ENCODE data around the gene WDR88.

WDR88 gene, protein sequence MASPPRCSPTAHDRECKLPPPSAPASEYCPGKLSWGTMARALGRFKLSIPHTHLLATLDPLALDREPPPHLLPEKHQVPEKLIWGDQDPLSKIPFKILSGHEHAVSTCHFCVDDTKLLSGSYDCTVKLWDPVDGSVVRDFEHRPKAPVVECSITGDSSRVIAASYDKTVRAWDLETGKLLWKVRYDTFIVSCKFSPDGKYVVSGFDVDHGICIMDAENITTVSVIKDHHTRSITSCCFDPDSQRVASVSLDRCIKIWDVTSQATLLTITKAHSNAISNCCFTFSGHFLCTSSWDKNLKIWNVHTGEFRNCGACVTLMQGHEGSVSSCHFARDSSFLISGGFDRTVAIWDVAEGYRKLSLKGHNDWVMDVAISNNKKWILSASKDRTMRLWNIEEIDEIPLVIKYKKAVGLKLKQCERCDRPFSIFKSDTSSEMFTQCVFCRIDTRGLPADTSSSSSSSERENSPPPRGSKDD

DNA sequence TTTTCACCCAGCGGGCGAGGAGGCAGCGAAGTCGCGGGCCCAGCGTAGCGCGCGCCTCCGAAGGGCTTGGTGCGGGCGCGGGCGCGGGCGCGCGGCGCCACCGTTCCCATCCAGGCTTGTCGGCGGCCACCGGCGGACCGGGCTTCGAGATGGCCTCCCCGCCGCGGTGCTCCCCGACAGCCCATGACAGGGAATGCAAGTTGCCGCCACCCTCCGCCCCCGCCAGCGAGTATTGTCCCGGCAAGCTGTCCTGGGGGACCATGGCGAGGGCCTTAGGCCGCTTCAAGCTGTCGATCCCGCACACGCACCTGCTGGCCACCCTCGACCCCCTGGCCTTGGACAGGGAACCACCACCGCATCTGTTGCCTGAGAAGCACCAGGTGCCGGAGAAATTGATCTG is at the start of gene WDR88:
Gene WDR88, plus strand, starts transcription at position 94 of the 400 bp plus-strand sequence. Its CDS starts 56 bp downstream, at position 150.
- H3K4me3 ChIP-seq (ENCODE audit: low read length), result no peak within 1 kb of the TSS
- TF ChIP-seq, protein P1, sequence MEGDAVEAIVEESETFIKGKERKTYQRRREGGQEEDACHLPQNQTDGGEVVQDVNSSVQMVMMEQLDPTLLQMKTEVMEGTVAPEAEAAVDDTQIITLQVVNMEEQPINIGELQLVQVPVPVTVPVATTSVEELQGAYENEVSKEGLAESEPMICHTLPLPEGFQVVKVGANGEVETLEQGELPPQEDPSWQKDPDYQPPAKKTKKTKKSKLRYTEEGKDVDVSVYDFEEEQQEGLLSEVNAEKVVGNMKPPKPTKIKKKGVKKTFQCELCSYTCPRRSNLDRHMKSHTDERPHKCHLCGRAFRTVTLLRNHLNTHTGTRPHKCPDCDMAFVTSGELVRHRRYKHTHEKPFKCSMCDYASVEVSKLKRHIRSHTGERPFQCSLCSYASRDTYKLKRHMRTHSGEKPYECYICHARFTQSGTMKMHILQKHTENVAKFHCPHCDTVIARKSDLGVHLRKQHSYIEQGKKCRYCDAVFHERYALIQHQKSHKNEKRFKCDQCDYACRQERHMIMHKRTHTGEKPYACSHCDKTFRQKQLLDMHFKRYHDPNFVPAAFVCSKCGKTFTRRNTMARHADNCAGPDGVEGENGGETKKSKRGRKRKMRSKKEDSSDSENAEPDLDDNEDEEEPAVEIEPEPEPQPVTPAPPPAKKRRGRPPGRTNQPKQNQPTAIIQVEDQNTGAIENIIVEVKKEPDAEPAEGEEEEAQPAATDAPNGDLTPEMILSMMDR (conservative IDR thresholded peaks at IDR 0.05; ENCODE audit: low read length), result no peak
- no peak for DNase-seq (ENCODE audit: low read depth)

GRCh38 chr19:33085570-33086128 is 46.3 kb upstream of the WDR88 start:
- no peak overlapping the region for H3K4me3 ChIP-seq (ENCODE audit: low read length)
- DNase-seq (ENCODE audit: low read depth), result no peak
- TF ChIP-seq, protein P1 (conservative IDR thresholded peaks at IDR 0.05; ENCODE audit: low read length), result no peak

DNA sequence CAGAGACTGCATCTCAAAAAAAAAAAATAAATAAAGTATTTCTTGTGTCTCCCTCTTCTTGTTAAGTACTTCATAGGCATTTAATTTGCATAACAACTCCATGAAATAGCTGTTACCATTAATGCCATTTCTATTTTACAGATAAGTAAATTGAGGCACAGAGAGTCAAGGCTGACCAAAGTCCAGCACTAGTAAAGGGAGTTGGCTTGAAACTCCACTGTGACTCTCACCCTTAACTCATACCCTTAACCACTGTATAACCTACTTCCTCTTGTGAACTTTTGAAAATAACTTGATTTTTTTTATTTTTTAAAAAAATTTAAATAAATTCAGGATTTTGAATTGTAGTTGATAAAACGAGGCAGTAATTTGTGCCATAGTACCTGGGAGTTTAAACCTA is 45.0 kb upstream of the WDR88 start:
- TF ChIP-seq, protein P1 (conservative IDR thresholded peaks at IDR 0.05; ENCODE audit: low read length), result no peak
- no peak overlapping the region for H3K4me3 ChIP-seq (ENCODE audit: low read length)
- DNase-seq (ENCODE audit: low read depth), result no peak

- no peak for DNase-seq (ENCODE audit: low read depth)
- no peak overlapping the region for H3K4me3 ChIP-seq (ENCODE audit: low read length)
- TF ChIP-seq, protein P1 (conservative IDR thresholded peaks at IDR 0.05; ENCODE audit: low read length), result no peak
These were observed 42.9 kb upstream of the WDR88 start for GRCh38 chr19:33089010-33089409.

GRCh38 chr19:33090179-33090578 is 41.7 kb upstream of the WDR88 start:
- TF ChIP-seq, protein P1 (conservative IDR thresholded peaks at IDR 0.05; ENCODE audit: low read length), result no peak
- no peak for DNase-seq (ENCODE audit: low read depth)
- H3K4me3 ChIP-seq (ENCODE audit: low read length), result no peak overlapping the region

DNA sequence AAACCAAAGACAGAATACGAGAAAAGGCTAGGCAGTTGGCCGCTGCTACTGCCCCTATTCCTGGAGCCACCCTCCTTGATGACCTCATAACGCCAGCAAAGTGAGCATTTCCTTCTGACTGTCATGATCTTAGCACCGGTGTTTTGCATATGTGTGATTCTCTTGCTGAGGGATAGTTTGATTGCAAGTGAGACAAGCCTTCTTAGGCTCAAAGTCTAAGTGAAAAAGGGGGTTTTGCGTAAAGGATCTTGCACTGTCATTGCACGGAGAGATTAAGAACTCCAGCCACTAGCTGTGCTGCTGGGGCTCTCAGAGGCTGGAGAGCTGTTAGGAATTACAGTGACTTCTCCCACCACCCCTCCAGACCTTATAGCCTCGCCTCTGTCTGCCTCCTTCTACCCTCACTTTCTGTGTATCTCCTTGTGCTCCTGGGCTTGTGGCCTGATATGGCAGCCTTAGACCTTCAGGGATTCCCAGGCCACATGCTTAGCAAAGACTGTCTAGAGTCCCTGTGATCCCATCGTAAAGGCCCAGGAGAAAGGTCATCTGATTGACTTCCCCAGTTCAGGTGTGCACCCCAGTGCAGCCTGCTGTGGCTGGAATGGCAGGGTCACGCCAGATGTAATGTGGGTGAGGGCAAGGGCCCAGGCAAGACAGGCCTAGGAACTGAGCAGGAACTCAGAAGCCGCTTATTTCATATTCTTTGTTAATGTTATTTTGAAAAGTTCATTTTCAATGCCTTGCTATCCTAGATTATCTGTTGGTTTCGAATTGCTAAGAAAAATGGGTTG is 38.3 kb upstream of the WDR88 start:
- DNase-seq (ENCODE audit: low read depth), result no peak
- H3K4me3 ChIP-seq (ENCODE audit: low read length), result no peak overlapping the region
- TF ChIP-seq, protein P1 (conservative IDR thresholded peaks at IDR 0.05; ENCODE audit: low read length), result no peak

Measured in AG10803 (cell line).